22Rv1 (cell line): ENCODE measurements around the gene GXYLT1.

ENCODE experiments used
- H3K27ac ChIP-seq: fragments of 450-650 bp; 2 replicates; pipeline ENCODE4 v1.5.1; 2017
- CTCF ChIP-seq: fragments of 450-650 bp; IDR thresholded peaks from 2 replicates; pipeline ENCODE4 v1.5.1; 2017; ENCODE audit warnings: mild to moderate bottlenecking
- ZFX ChIP-seq: fragments of 450-650 bp; IDR thresholded peaks from 2 replicates; pipeline ENCODE4 v1.6.1; 2017; ENCODE audit warnings: antibody characterized with exemption, borderline replicate concordance

GXYLT1 gene

GRCh38 chr12:42129595-42130204, 15.0 kb downstream of the GXYLT1 start:
- H3K27ac ChIP-seq: no peak overlapping the region
- TF ChIP-seq CTCF (peak; percentile 97), ZFX (no peak)

- TF ChIP-seq ZFX: no peak
- no peak for TF ChIP-seq CTCF
These were observed 15.8 kb downstream of the GXYLT1 start for GRCh38 chr12:42128888-42129287.

GRCh38 chr12:42128327-42128726, 16.3 kb downstream of the GXYLT1 start:
- H3K27ac ChIP-seq: no peak overlapping the region
- TF ChIP-seq ZFX: no peak
- no peak for TF ChIP-seq CTCF

More at GRCh38 chr12:42128888-42129287, 15.8 kb downstream of the GXYLT1 start:
- no peak overlapping the region for H3K27ac ChIP-seq

GRCh38 chr12:42126963-42127362, 17.7 kb downstream of the GXYLT1 start:
- TF ChIP-seq ZFX: no peak
- no peak for TF ChIP-seq CTCF
- H3K27ac ChIP-seq: no peak overlapping the region

GRCh38 chr12:42125388-42125767, 19.3 kb downstream of the GXYLT1 start:
- no peak overlapping the region for H3K27ac ChIP-seq
- TF ChIP-seq ZFX (no peak), CTCF (no peak)

GRCh38 chr12:42124764-42125387, 19.8 kb downstream of the GXYLT1 start:
- H3K27ac ChIP-seq: no peak overlapping the region
- TF ChIP-seq CTCF (no peak), ZFX (no peak)

GRCh38 chr12:42119085-42119633, 25.5 kb downstream of the GXYLT1 start:
- TF ChIP-seq ZFX: no peak
- no peak for TF ChIP-seq CTCF
- no peak overlapping the region for H3K27ac ChIP-seq
